Measurements from ENCODE around the gene PET100.

Gene PET100

GRCh38 chr19:7612282-7613274 is 17.0 kb upstream of the PET100 start:
- DNase-seq (ENCODE audit: low read depth): no peak

- no peak for DNase-seq (ENCODE audit: low read depth)
Measured at GRCh38 chr19:7614859-7615741, 14.5 kb upstream of the PET100 start.

- DNase-seq (ENCODE audit: low read depth): no peak
Measured at GRCh38 chr19:7617172-7617571, 12.4 kb upstream of the PET100 start.

- DNase-seq (ENCODE audit: low read depth): no peak
Measured at GRCh38 chr19:7617735-7618134, 11.9 kb upstream of the PET100 start.

- no peak for DNase-seq (ENCODE audit: low read depth)
Measured at GRCh38 chr19:7618348-7618747, 11.2 kb upstream of the PET100 start.

GRCh38 chr19:7618771-7619510 is 10.7 kb upstream of the PET100 start:
- DNase-seq (ENCODE audit: low read depth): no peak

- DNase-seq (ENCODE audit: low read depth): no peak
Measured at GRCh38 chr19:7619671-7620441, 9.7 kb upstream of the PET100 start.

- DNase-seq (ENCODE audit: low read depth): no peak
Measured at GRCh38 chr19:7620442-7621412, 8.9 kb upstream of the PET100 start.

GRCh38 chr19:7622933-7623685 is 6.5 kb upstream of the PET100 start:
- no peak for DNase-seq (ENCODE audit: low read depth)

- no peak for DNase-seq (ENCODE audit: low read depth)
Measured at GRCh38 chr19:7623725-7624603, 5.6 kb upstream of the PET100 start.

GRCh38 chr19:7624810-7625209 is 4.8 kb upstream of the PET100 start:
- no peak for DNase-seq (ENCODE audit: low read depth)

GRCh38 chr19:7625763-7626372 is 3.7 kb upstream of the PET100 start:
- DNase-seq (ENCODE audit: low read depth): no peak

GRCh38 chr19:7627166-7627565 is 2.4 kb upstream of the PET100 start:
- no peak for DNase-seq (ENCODE audit: low read depth)

- DNase-seq (ENCODE audit: low read depth): no peak
Measured at GRCh38 chr19:7628589-7629311, 843 bp upstream of the PET100 start.

- no peak for DNase-seq (ENCODE audit: low read depth)
Measured at GRCh38 chr19:7631577-7631976, 2.0 kb downstream of the PET100 start.

GRCh38 chr19:7632340-7633203 is 3.0 kb downstream of the PET100 start:
- no peak for DNase-seq (ENCODE audit: low read depth)

All from stimulated activated CD8-positive, alpha-beta memory T cell treated with anti-CD3 and anti-CD28 coated beads, Interleukin-15, amount 100 ng/mL, for 1 hour (primary cell).